ENCODE data around the gene TMEM121.

The TMEM121 gene

DNA sequence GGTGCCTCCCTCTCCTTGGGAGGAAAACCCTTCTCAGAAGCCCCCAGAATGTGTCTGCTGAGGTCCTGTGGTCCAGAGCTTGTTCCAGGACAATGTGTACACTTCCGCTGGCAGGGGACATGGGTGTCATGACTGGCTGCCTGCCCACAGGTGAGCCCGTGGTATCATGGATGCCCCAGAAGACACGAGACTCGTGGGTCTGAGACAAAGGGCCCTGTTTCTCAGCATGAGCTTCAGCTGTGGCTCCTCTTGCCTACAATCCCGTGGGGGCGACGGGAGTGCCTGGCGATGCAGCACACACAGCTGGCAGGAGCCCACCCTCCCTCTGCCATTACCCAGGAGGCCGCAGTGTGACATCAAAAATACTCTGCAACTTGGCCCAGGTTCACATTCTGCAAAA lies 7.0 kb downstream of the TMEM121 start:
- no peak for DNase-seq (ENCODE audit: extremely low read depth, low read depth)
- TF ChIP-seq, protein P1, sequence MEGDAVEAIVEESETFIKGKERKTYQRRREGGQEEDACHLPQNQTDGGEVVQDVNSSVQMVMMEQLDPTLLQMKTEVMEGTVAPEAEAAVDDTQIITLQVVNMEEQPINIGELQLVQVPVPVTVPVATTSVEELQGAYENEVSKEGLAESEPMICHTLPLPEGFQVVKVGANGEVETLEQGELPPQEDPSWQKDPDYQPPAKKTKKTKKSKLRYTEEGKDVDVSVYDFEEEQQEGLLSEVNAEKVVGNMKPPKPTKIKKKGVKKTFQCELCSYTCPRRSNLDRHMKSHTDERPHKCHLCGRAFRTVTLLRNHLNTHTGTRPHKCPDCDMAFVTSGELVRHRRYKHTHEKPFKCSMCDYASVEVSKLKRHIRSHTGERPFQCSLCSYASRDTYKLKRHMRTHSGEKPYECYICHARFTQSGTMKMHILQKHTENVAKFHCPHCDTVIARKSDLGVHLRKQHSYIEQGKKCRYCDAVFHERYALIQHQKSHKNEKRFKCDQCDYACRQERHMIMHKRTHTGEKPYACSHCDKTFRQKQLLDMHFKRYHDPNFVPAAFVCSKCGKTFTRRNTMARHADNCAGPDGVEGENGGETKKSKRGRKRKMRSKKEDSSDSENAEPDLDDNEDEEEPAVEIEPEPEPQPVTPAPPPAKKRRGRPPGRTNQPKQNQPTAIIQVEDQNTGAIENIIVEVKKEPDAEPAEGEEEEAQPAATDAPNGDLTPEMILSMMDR (IDR thresholded peaks at IDR 0.05; ENCODE audit: low read depth, low read length, missing control alignments) = no peak
- H3K4me3 ChIP-seq (replicated peaks; ENCODE audit: low read depth, low read length) = no peak overlapping the region

DNA sequence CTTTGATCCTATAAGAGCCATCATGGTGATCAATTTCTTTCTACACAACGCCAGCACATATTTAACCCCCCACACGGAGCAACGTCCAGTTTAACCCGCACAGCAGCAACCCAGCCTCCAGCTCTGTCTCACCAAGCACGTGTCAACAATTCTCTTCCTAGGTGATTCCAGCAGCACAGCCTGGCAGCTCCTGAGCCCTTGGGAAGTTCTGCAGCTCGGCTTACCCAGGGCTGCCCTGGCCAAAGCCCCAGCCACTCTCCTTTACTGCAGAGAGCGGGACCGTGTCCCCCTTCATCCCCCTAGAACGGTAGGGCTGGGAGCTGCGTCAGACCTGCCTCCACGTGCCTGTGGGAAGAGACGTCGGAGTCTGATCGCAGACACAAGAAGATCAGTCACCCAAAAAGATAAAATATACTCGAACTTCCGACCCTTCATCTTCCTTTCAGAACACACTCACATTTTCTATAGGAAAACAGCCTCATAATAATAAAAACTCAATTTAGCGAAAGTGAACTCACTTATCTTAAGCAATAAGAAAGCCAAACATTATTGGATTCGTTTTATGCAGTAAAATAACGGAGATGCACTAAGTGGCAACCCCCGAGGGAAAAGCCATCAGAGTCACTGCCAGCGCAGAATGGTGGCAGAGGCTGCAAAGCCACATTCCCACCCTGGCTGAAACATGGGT lies 7.6 kb downstream of the TMEM121 start:
- TF ChIP-seq, protein P1 (IDR thresholded peaks at IDR 0.05; ENCODE audit: low read depth, low read length, missing control alignments) = no peak
- DNase-seq (ENCODE audit: extremely low read depth, low read depth) = no peak

DNA sequence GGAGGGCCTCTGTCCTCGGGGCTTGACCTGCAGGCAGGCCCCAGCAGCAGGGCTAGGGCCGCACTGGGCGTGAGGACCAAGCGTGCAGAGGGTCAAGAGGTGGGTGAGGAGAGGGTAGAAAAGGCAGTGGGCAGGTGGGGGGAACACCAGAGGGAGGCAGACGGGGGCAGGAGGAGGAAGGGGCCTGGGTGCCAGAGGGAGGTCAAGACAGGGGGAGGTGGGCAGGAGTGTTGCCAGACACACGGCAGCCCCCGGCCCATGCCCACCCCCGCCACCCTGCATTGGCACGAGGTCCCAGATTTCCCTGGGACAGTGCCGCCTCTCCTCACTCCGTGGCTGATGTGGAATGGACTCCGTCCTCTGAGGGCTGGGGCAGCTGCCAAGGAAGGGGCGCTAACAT lies 8.2 kb downstream of the TMEM121 start:
- TF ChIP-seq, protein P1 (IDR thresholded peaks at IDR 0.05; ENCODE audit: low read depth, low read length, missing control alignments) = no peak

More for the DNA sequence above, 7.6 kb downstream of the TMEM121 start:
- no peak overlapping the region for H3K4me3 ChIP-seq (replicated peaks; ENCODE audit: low read depth, low read length)

DNA sequence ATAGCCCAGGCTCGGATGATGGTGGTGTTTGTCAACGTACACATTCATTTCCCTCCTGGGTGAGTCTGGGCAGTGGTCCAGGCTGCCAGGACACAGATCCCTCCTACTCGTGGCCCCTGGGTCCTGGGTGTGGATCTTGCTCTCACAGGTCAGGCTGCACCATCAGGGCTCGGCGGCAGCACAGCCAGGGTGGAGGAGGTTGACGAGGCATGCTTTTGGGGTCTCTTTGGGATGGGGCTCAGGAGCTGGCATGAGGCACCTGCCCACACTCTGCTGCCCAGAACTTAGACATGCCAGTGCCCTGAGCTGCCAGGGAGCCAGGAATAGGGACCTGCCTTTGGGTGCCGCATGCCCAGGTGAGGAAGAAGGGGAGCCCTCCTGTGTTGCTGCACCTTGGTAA lies 9.7 kb downstream of the TMEM121 start:
- TF ChIP-seq, protein P1 (IDR thresholded peaks at IDR 0.05; ENCODE audit: low read depth, low read length, missing control alignments) = no peak
- no peak for DNase-seq (ENCODE audit: extremely low read depth, low read depth)
- H3K4me3 ChIP-seq (replicated peaks; ENCODE audit: low read depth, low read length) = no peak overlapping the region

More for the DNA sequence above, 8.2 kb downstream of the TMEM121 start:
- no peak overlapping the region for H3K4me3 ChIP-seq (replicated peaks; ENCODE audit: low read depth, low read length)
- DNase-seq (ENCODE audit: extremely low read depth, low read depth) = no peak

DNA sequence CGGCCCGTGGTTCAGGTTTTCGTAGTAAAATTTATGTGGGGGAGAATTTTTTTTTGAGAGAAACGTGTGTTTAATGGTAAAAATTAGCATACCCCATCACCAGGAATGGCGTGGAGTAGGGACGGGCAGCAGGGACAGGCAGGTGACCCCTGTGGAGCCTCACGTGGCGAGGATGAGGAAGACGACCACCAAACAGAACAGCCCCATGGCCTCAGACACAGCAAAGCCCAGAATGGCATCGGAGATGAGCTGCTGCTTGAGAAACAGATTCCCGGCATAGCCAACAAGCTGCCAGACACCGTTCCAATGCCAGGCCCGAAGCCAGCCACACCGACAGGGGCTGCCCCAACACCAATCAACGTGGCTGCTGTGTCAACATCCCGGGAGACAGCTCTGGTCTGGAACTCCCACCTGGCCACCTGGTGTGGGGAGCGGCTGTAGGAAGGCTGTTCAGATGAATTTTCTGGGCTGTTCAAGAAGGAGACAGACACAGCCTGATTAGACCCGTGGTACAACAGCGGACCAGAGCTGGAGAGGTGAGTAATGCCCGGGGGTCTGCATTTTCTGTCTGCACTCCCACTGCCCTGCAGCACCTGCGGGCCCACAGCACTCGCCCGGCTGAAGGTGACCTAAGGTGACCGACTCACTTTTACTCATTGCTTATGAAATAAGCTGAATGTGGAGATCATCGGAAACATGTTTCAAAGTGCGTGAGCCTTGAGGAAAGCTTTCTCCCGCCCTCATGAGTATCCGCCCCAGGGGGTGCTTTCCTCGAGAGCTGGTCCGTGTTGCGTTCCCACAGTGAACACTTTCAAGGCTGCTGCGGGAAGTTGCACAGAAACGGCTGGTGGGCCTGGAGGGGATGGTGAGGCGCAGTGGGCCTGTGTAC lies 10.6 kb downstream of the TMEM121 start:
- no peak overlapping the region for H3K4me3 ChIP-seq (replicated peaks; ENCODE audit: low read depth, low read length)
- no peak for DNase-seq (ENCODE audit: extremely low read depth, low read depth)
- TF ChIP-seq, protein P1 (IDR thresholded peaks at IDR 0.05; ENCODE audit: low read depth, low read length, missing control alignments) = no peak

DNA sequence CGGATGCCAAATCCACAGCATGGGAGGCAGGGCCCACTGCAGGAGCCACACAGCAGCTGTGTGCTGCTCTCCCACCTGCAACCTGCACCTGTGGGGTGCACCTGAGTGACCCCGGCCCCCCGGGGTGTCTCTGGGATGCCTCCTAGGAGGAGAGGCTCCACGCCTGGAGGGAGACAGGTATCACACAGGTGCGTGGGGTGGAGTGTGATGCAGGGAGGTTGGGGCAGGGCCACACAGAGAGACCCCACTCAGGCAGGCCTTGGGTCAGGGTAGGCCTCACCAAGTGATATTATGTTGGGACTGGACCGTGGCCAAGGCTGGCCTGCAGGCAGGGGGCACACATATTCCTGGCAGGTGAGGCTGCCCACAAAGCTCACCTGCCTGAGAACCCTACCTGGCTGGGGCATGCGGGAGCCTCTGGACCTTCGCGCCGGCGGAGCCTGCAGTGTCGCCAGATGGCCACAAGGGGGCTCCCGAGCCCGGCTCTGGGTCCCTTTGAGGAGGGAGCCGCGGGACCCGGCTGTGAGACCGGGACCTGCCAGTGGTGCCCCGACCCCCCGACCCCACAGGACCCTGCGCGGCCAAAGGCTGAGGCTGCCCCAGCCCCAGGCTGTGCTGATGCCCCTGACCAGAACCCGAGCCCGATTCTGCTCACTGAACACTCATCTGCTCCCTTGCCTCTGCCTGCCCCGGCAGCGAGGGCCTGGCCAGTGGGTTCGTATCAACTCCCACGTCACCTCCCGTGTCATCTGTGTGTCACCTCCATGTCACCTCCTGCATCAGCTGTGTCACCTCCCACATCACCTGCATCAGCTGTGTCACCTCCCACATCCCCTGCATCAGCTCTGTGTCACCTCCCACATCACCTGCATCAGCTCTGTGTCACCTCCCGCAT lies 11.4 kb downstream of the TMEM121 start:
- DNase-seq (ENCODE audit: extremely low read depth, low read depth) = no peak
- no peak overlapping the region for H3K4me3 ChIP-seq (replicated peaks; ENCODE audit: low read depth, low read length)
- TF ChIP-seq, protein P1 (IDR thresholded peaks at IDR 0.05; ENCODE audit: low read depth, low read length, missing control alignments) = peak; percentile 95

All from HFF-Myc (cell line).